Mucosa of descending colon (tissue), 3 donors: ENCODE measurements around the gene SOX5. TPM values are rescaled to one million over a fixed set of nuclear protein-coding genes. Genes with fewer than 3 reads are reported as not detected.

ENCODE experiments used
- ATAC-seq: fragments of 200-7000 bp; cut with Tn5 transposase; one replicate; pipeline ENCODE4 v1.9.1; 2020; ENCODE audit warnings: mild to moderate bottlenecking, moderate library complexity
- DNase-seq, 3 donors: peaks; one replicate each; pipeline ENCODE4 v3.0.0-alpha.2; 2020
- H3K36me3 ChIP-seq: fragments of 200-600 bp; one replicate; pipeline ENCODE4 v1.8.0; 2021; ENCODE audit warnings: low read depth, mild to moderate bottlenecking
- H3K4me1 ChIP-seq: fragments of 200-600 bp; one replicate; pipeline ENCODE4 v1.8.0; 2021; ENCODE audit warnings: low read depth, mild to moderate bottlenecking
- H3K4me3 ChIP-seq: fragments of 200-600 bp; one replicate; pipeline ENCODE4 v1.8.0; 2021; ENCODE audit warnings: mild to moderate bottlenecking
- H3K9me3 ChIP-seq: fragments of 200-600 bp; one replicate; pipeline ENCODE4 v1.8.0; 2021; ENCODE audit warnings: mild to moderate bottlenecking
- intact Hi-C, 2 donors: fragments of 100-400 bp; cut with DNase I in 1 of 2; cut with micrococcal nuclease in 1 of 2; formaldehyde crosslinking; loops; one replicate each; pipeline versions ENCODE4 v1.11.0 to v1.11.1; 2022; cut with DNase I, micrococcal nuclease
- total RNA-seq, 3 donors: library from RNA; stranded (reverse); fragmentation: NEBNext Ultra II Directional in 2 of 3; extraction: Animal tissue kit (Norgen Biotek cat#: 25700) in 2 of 3; gene quantifications; one replicate each; pipeline versions ENCODE4 v1.2.1 to v1.2.4, GENCODE V29; 2021 to 2023
- TF ChIP-seq, protein P1 (sequence below): fragments of 200-600 bp; IDR thresholded peaks from one replicate; pipeline ENCODE4 v1.8.0; 2022; ENCODE audit warnings: antibody characterized with exemption, mild to moderate bottlenecking
- donor health status: DM: no; HTN: no; CAD: no; lungs with moderate emphysema.
- donor health status: DM: no; HTN: no; CAD: no.
- donor health status: DM: no; HTN: yes; CAD: no.

The SOX5 gene
- total RNA-seq, 3 donors from 2014 or later = 2.8 to 13.0 (median 3.3) TPM

DNA sequence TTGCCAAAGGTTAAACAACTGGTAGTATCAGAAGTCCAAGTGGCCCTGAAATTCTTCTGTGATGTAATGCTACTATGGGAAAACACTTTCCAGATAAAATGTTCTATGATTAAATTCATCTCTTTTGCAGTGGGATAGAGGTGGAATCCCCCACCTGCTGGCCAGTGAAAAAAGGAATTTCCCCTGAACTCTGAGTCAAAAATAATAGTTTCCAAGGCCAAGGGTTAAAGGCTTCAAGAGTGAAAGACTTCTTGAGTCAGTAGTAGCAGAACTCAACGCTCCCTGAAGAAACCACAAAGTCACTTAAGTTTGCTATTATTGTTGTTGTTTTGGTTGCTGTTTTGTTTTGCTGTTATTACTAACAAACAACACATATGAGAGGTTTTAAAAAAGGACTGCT is 330.8 kb downstream of the SOX5 start:
- intact Hi-C loops = no loop called here
- Histone ChIP-seq H3K4me3 (no peak overlapping the region), H3K36me3 (no peaks in the 10 kb centered on the region), H3K9me3 (no peaks in the 10 kb centered on the region), H3K4me1 (no peaks in the 10 kb centered on the region)
- ATAC-seq = no peak
- no peak for DNase-seq
- TF ChIP-seq, protein P1, sequence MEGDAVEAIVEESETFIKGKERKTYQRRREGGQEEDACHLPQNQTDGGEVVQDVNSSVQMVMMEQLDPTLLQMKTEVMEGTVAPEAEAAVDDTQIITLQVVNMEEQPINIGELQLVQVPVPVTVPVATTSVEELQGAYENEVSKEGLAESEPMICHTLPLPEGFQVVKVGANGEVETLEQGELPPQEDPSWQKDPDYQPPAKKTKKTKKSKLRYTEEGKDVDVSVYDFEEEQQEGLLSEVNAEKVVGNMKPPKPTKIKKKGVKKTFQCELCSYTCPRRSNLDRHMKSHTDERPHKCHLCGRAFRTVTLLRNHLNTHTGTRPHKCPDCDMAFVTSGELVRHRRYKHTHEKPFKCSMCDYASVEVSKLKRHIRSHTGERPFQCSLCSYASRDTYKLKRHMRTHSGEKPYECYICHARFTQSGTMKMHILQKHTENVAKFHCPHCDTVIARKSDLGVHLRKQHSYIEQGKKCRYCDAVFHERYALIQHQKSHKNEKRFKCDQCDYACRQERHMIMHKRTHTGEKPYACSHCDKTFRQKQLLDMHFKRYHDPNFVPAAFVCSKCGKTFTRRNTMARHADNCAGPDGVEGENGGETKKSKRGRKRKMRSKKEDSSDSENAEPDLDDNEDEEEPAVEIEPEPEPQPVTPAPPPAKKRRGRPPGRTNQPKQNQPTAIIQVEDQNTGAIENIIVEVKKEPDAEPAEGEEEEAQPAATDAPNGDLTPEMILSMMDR = no peak

DNA sequence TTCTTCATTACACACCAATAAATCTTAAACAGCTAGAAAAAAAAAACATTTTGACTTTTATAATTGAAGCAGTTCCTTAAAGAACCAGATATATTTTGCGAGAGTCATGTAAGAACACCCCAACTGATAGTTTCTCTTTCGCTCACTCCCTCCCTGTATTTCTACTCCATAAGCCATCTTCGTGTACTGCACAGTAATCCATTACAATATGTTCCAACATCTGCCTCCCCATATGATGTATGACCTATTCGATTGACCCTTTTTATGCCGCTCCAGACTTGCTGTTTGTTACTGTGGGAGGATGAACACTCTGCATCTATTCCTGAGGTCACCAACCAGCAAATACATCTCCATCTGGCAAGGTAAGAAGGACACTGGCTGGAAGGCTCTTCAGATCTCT is 331.7 kb downstream of the SOX5 start:
- DNase-seq = no peak
- intact Hi-C loops = no loop called here
- Histone ChIP-seq H3K4me3 (no peak overlapping the region), H3K36me3 (no peaks in the 10 kb centered on the region), H3K9me3 (no peaks in the 10 kb centered on the region), H3K4me1 (no peaks in the 10 kb centered on the region)
- no peak for ATAC-seq
- TF ChIP-seq, protein P1 = no peak

DNA sequence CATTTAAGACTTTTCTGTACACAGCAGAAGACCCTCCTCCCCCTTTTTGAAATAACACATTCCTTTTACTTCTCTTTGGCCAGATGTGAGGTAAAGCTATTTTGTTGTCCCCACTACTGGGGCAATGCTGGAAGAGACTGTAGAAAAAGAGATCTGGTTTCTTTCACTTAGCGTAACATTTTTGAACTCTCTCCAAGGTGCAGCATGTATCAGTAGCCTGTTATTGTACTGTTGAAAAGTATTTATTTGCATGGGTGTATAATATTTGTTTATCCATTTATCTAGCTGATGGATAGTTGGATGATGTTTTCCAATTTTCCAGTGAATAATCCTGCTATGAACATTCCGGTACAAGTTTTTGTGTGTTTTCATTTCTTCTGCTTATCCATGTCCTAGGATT is 335.2 kb downstream of the SOX5 start:
- intact Hi-C loops = no loop called here
- ATAC-seq = no peak
- no peak overlapping the region for H3K4me3 ChIP-seq
- DNase-seq = no peak
- TF ChIP-seq, protein P1 = no peak
- no peaks in the 10 kb centered on the region for H3K36me3 ChIP-seq
- H3K4me1 ChIP-seq = no peaks in the 10 kb centered on the region
- no peaks in the 10 kb centered on the region for H3K9me3 ChIP-seq

DNA sequence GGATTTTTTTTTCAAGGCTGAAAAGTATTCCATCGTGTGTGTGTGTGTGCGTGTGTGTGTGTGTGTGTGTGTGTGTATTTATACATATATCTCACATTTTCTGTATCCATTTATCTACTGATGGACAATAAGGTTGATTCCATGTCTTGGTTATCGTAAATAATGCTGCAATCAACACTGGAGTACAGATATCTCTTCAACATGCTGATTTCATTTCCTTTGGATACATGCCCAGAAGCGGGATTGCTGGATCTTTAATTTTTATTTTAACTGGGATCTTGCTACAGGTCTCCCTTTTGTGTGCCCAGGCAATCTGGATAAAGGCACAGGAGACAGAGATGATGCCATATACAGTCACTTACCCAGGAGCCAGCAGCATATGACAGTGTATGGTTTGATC is 338.1 kb downstream of the SOX5 start:
- no peaks in the 10 kb centered on the region for H3K4me1 ChIP-seq
- H3K4me3 ChIP-seq = no peak overlapping the region
- no peak for ATAC-seq
- no peak for DNase-seq
- intact Hi-C loops = no loop called here
- no peaks in the 10 kb centered on the region for H3K36me3 ChIP-seq
- no peaks in the 10 kb centered on the region for H3K9me3 ChIP-seq
- TF ChIP-seq, protein P1 = no peak

DNA sequence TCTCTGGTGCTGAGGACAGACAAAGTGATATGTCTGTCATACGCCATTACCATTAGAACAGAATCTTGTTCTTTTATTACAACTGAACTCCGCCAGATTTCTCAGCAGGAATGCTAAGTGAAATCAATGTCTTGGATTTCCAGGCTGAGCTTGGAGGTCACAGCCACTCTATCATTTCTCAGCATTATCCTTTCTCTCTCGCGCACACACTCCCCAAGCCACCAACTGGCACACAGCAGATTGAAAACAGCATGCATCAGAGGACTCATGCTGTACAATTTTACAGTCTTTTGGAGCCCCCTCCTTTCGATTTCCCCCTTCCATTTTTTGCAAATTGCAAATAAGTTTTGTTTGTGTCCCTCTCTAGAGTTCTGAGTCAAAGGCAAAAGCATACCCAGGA is 348.6 kb downstream of the SOX5 start:
- Histone ChIP-seq H3K4me3 (no peak overlapping the region), H3K36me3 (no peaks in the 10 kb centered on the region), H3K4me1 (no peaks in the 10 kb centered on the region), H3K9me3 (peaks cover 9% of the 10 kb centered on the region)
- ATAC-seq = no peak
- no peak for DNase-seq
- TF ChIP-seq, protein P1 = no peak
- intact Hi-C loops = no loop called here

DNA sequence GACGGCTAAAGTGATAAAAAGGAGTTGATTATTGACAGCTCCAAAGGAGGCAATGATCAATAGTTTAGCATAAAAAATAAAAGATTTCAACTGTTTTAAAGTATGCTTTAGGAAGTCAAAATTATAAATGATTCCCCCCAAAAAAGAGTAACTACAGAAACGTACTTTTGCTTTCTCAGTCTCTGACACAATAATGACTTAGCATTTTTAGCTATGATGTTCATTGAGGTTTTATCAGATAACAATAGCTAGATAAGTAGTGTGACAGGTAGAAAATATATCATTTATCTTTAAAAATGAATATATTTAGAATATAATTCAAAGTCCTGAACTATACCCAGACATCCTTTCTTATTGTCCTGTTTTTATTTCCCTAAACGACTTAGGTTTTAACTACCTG is 352.9 kb downstream of the SOX5 start:
- Histone ChIP-seq H3K4me1 (no peaks in the 10 kb centered on the region), H3K36me3 (no peaks in the 10 kb centered on the region), H3K9me3 (peaks cover 9% of the 10 kb centered on the region), H3K4me3 (no peak overlapping the region)
- TF ChIP-seq, protein P1 = no peak
- intact Hi-C loops = no loop called here
- ATAC-seq = no peak
- no peak for DNase-seq
